Brain microvascular endothelial cell (primary cell): Measurements from ENCODE around the gene EML4.

ENCODE experiments used
- DNase-seq: peaks from one replicate; pipeline ENCODE4 v3.0.0-alpha.2; 2020
- H3K27ac ChIP-seq: fragments of 250-450 bp; sonication (Bioruptor Pico); 2 replicates; pipeline ENCODE4 v1.5.1; 2020; ENCODE audit warnings: mild to moderate bottlenecking, moderate library complexity
- H3K27me3 ChIP-seq: fragments of 250-450 bp; sonication (Bioruptor Pico); replicated peaks from 2 replicates; pipeline ENCODE4 v1.5.1; 2020; ENCODE audit warnings: mild to moderate bottlenecking
- H3K36me3 ChIP-seq: fragments of 250-450 bp; sonication (Bioruptor Pico); replicated peaks from 2 replicates; pipeline ENCODE4 v1.5.1; 2020; ENCODE audit warnings: mild to moderate bottlenecking
- H3K4me3 ChIP-seq: 2 replicates; pipeline ENCODE4 v1.5.1; 2011; ENCODE audit warnings: low read depth, mild to moderate bottlenecking, control low read depth, low read length, moderate library complexity
- in situ Hi-C: cut with HindIII; loops from 2 replicates; pipeline ENCODE4 v1.10.0; 2017; ENCODE audit warnings: low sequenced_read_pairs, low pct_ligation_motif_present
- TF ChIP-seq, protein P1 (sequence below): IDR thresholded peaks from 2 replicates; pipeline ENCODE4 v1.5.1; 2011; ENCODE audit warnings: low read depth, mild to moderate bottlenecking, moderate library complexity, low read length, control low read depth, inconsistent platforms; ENCODE audit errors: missing control alignments

The EML4 gene

DNA sequence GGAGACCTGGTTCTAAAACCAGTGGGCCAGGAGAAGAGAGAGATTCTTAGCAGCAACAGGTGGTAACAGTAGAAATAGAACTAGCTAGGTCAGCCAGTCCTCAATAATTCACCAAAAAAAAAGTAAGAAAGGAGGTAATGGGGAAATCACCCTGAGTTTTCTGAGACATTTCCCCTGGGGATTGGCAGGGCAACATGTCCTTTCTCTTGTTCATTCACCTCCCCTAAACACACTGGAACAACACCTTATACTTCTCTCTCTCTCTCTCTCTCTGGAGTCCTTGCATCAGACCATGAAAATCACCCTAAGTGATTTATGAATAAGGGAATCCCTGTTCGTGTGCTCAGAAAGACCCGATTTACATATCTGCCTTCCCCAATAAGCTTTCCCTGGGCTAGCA lies 127.1 kb downstream of the EML4 start:
- H3K27me3 ChIP-seq, result no peaks in the 10 kb centered on the region
- TF ChIP-seq, protein P1, sequence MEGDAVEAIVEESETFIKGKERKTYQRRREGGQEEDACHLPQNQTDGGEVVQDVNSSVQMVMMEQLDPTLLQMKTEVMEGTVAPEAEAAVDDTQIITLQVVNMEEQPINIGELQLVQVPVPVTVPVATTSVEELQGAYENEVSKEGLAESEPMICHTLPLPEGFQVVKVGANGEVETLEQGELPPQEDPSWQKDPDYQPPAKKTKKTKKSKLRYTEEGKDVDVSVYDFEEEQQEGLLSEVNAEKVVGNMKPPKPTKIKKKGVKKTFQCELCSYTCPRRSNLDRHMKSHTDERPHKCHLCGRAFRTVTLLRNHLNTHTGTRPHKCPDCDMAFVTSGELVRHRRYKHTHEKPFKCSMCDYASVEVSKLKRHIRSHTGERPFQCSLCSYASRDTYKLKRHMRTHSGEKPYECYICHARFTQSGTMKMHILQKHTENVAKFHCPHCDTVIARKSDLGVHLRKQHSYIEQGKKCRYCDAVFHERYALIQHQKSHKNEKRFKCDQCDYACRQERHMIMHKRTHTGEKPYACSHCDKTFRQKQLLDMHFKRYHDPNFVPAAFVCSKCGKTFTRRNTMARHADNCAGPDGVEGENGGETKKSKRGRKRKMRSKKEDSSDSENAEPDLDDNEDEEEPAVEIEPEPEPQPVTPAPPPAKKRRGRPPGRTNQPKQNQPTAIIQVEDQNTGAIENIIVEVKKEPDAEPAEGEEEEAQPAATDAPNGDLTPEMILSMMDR, result no peak
- DNase-seq, result no peak
- H3K27ac ChIP-seq, result no peak overlapping the region
- H3K4me3 ChIP-seq, result no peak overlapping the region
- peaks cover 19% of the 10 kb centered on the region for H3K36me3 ChIP-seq
- in situ Hi-C loops, result no loop called here

DNA sequence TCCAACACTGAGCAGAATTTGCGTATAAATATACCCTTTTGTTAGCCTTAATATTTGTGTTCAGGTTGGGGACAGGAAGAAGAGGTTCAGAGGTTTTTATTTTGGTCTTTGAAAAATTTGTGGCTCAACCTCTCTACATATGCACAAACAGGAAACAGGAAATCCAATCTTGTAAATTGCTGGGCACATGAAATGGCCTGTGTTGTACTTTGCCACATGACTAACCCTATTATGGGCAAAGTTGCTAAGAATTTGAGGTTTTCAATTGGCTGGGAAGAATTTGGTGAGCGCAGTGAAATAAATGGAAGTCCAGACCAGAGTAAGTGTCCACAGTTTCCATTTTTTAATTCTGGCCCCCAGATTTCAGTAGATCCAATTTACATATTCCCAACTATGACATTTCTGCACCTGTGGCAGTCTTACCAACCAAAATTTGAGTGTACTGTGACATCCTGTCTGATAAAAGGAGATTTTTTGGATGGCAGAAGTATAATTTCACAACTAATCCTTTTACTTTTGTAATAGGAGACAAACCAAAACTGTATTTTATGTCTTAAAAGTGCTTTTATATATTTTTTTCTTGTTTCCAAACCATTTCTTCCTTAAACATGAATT lies 128.3 kb downstream of the EML4 start:
- Histone ChIP-seq H3K36me3 (peaks cover 19% of the 10 kb centered on the region), H3K27ac (no peak overlapping the region), H3K4me3 (no peak overlapping the region), H3K27me3 (no peaks in the 10 kb centered on the region)
- in situ Hi-C loops, result no loop called here
- TF ChIP-seq, protein P1, result no peak
- no peak for DNase-seq

DNA sequence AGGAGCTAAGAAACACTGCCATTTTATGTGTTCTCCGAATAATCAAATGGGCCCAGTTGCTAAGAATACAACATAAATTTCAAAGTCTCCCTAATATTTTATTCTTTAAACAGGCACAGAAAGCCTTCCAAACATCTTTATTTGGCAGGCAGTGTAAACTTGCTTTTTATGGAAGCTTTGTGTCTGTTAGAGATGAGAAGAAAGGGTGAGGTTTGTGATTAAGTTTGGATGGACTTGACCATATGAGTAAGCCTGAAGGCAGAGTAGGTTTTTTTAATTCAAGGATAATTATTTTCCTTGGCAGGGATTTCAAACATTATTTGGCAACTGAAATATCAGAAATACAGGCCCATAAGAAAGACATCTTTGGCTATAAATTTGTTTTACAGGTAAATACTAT lies 129.0 kb downstream of the EML4 start:
- H3K27me3 ChIP-seq, result no peaks in the 10 kb centered on the region
- no peak for DNase-seq
- TF ChIP-seq, protein P1, result no peak
- H3K27ac ChIP-seq, result no peak overlapping the region
- H3K4me3 ChIP-seq, result no peak overlapping the region
- in situ Hi-C loops, result no loop called here
- peaks cover 21% of the 10 kb centered on the region for H3K36me3 ChIP-seq

DNA sequence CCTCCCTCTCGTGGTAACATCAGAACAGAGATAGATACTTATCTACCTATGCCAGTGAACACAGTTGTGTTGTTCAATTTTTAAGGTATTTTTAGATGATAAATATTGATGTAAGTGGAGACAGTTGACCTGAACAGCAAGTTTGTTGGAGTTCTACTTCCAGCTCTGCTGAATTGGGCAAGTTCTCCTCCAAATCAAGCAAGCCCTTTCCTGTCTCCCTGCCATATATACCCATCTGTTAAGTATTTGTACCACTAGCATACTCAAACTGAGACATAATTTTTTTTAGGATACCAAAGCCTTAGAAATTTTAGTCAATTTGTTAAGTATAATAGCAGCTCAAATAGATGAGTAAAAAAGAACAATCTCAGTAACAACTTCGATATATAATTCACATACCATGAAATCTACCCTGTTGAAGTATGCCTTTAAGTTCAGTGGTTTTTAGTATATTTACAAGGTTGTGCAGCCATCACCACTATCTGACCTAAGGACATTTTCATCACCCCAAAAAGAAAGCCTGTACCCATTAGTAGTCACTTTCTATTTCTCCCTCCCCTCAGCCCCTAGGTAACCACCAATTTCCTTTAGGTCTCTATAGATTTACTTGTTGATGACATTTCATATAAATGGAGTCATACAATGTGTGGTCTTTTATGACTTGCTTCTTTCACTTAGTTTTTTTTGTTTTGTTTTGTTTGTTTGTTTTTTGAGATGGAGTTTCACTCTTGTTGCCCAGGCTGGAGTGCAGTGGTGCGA lies 130.0 kb downstream of the EML4 start:
- Histone ChIP-seq H3K4me3 (no peak overlapping the region), H3K27me3 (no peaks in the 10 kb centered on the region), H3K27ac (no peak overlapping the region), H3K36me3 (peaks cover 28% of the 10 kb centered on the region)
- TF ChIP-seq, protein P1, result no peak
- no peak for DNase-seq
- in situ Hi-C loops, result no loop called here

DNA sequence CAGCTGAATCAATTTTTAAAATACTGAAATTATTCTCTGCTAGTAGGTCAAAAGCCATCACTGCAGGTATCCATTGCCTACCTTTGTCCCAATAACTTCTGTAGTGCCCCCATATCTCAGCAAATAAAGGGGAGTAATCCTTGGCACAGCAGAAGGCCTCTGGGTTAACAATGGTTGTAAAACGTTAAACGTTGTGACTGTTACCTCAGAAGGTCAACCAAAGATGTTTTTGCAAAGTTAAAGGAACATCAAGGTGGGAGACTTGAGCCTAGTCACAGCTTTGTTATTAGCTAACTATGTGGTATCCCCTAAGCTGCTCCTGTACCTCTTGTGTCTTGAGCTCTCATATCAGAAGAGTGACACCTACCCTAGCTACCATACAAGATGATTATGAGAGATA lies 131.4 kb downstream of the EML4 start:
- H3K27me3 ChIP-seq, result no peaks in the 10 kb centered on the region
- TF ChIP-seq, protein P1, result no peak
- H3K4me3 ChIP-seq, result no peak overlapping the region
- DNase-seq, result no peak
- no peak overlapping the region for H3K27ac ChIP-seq
- H3K36me3 ChIP-seq, result peaks cover 27% of the 10 kb centered on the region
- in situ Hi-C loops, result loop anchor here (25.0 kb wide), 1 partner anchor 188 kb away; no protein-coding TSS in a partner anchor
